Measurements from ENCODE around the gene PRRX2.

- TF ChIP-seq CTCF (IDR thresholded peaks at IDR 0.05), result no peak
- no peak for TF ChIP-seq ZFX (IDR thresholded peaks at IDR 0.05; ENCODE audit: borderline replicate concordance)
Observed at GRCh38 chr9:129703667-129704355, 38.4 kb downstream of the PRRX2 start.
